WTC11 (cell line): ENCODE data around the gene LCAT.

Experiments
- CTCF ChIP-seq: fragments of 200-600 bp; IDR thresholded peaks from 2 replicates; pipeline ENCODE4 v1.8.0; 2022; ENCODE audit warnings: antibody characterized with exemption
- MAX ChIP-seq: sonication (generic); formaldehyde crosslinking; IDR thresholded peaks from 2 replicates; pipeline ENCODE4 v1.8.0; 2022; ENCODE audit warnings: mild to moderate bottlenecking, missing genetic modification reagents
- PRDM15 ChIP-seq: sonication (generic); formaldehyde crosslinking; IDR thresholded peaks from 2 replicates; pipeline ENCODE4 v1.8.0; 2022; ENCODE audit warnings: missing genetic modification reagents
- USF1 ChIP-seq: sonication (generic); formaldehyde crosslinking; IDR thresholded peaks from 2 replicates; pipeline ENCODE4 v1.8.0; 2022; ENCODE audit warnings: mild to moderate bottlenecking, missing genetic modification reagents
- ZNF416 ChIP-seq: fragments of 250-450 bp; sonication (Bioruptor Pico); IDR thresholded peaks from 2 replicates; pipeline ENCODE4 v1.9.0; 2021; ENCODE audit warnings: mild to moderate bottlenecking, inconsistent platforms

DNA sequence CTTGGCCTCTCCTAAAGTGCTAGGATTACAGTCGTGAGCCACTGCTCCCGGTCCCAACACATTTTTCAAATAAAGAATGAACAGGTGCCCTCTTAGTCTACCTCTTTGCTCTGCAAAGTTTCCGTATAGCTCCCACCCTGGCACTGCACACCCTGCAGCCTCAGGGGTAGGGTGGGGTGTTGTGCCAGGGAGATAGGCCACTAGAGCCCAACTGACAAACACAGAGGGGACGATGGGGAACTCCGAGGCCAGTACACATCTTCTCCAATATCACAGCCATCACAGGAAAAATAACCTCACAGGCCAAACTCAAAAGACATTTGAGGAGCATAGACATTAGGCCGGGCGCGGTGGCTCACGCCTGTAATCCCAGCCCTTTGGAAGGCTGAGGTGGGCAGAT is 27.2 kb upstream of the LCAT start:
- TF ChIP-seq CTCF (no peak), MAX (CRISPR knock-in tag) (no peak), USF1 (CRISPR knock-in tag) (no peak), ZNF416 (CRISPR knock-in tag) (no peak), PRDM15 (CRISPR knock-in tag) (no peak)
